Cardiac fibroblast (primary cell): Measurements from ENCODE around the gene OLFML2B.

Experiments
- DNase-seq, 2 donors: peaks; one replicate each; pipeline versions ENCODE4 v3.0.0 to v3.0.0-alpha.2; 2010; ENCODE audit warnings: low read depth in 2 of 2
- H3K4me3 ChIP-seq, 2 donors: replicated peaks in 1 of 2; 1 replicate in 1 of 2; 2 replicates in 1 of 2; pipeline ENCODE4 v1.5.1; 2011; ENCODE audit warnings: low read depth in 2 of 2, low read length in 2 of 2, mild to moderate bottlenecking in 2 of 2, moderate library complexity in 1 of 2
- TF ChIP-seq, protein P1 (sequence below): IDR thresholded peaks from one replicate; pipeline ENCODE4 v1.5.1; 2011; ENCODE audit warnings: low read depth, mild to moderate bottlenecking, low read length, inconsistent platforms

OLFML2B gene

DNA sequence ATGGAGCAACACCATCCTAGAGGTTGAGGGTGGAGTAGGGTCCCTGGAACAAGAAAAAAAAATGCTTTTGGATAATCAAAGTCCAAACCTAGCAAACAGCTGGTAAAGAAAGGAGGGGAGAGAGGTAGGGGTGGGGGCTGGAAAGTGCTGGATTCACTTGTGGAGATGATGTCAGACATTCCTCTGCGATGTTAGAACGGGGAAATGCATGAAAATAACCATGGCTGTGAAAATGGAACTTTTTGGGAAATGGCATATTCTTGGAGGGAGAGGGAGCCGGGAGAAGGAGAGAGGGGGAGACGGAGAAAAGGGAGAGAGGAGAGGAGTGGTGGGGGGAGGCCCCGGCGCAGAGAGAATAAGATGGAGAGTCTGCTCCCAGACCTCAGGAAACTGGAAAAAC is 53.6 kb downstream of the OLFML2B start:
- no peak overlapping the region for H3K4me3 ChIP-seq
- DNase-seq, result no peak
- TF ChIP-seq, protein P1, sequence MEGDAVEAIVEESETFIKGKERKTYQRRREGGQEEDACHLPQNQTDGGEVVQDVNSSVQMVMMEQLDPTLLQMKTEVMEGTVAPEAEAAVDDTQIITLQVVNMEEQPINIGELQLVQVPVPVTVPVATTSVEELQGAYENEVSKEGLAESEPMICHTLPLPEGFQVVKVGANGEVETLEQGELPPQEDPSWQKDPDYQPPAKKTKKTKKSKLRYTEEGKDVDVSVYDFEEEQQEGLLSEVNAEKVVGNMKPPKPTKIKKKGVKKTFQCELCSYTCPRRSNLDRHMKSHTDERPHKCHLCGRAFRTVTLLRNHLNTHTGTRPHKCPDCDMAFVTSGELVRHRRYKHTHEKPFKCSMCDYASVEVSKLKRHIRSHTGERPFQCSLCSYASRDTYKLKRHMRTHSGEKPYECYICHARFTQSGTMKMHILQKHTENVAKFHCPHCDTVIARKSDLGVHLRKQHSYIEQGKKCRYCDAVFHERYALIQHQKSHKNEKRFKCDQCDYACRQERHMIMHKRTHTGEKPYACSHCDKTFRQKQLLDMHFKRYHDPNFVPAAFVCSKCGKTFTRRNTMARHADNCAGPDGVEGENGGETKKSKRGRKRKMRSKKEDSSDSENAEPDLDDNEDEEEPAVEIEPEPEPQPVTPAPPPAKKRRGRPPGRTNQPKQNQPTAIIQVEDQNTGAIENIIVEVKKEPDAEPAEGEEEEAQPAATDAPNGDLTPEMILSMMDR, result no peak

DNA sequence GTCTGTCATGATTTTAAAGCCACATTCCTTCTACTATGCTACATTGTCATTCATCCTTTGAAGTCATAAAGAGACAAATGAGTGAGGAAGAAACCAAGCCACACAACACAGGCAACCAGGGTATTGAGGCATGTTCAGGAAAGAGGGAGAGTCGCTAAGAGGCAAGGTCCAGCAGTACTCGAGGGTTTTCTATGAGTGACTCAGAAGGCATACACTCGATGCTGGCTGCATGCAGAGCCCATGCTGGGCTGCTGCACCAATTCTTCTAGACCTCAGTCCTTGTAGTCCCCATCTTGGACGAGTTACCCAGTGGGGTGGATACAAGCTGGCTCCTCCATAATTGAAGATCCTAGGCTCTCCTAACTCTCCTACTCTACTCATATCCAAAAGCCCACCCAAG is 57.6 kb downstream of the OLFML2B start:
- no peak overlapping the region for H3K4me3 ChIP-seq
- TF ChIP-seq, protein P1, result no peak
- DNase-seq, result no peak

DNA sequence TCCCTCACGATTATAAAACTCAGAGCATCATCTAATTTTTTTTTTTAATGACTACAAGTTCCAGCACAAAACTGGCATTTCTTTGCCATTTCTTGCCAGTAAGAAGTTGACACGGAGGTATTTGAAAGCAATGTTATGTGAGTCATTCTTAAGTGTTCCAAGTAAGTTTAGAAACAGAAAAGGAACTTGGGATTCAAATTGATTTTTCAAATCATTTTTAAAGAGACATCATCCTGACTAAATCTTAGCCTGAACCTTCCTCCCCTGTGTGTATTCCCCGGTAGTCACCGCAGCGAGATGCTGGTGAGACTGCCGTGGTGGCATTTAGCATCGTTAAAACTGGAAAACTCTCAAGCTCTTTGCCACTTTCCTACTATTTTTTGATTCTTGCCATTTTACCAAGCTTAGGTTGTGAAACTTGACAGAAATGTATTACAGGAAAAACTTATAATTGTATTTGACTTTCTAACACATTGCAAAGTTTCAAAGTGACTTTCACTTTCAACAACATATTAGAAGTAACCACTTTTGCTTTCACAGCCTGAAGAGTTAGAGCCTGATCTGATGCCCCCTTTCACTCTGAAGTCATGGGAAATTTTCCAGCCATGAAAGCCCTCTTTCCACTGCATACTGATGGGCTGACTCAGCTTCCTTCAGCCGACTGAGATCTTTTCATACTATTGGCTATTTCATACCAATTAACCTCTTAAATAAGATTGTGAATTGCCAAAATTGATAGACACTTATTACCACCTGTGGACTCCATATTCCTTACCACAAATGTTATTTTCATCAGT is 61.4 kb downstream of the OLFML2B start:
- DNase-seq, result peak; percentile 82 to 89
- peak overlapping the region; percentile 27 to 49 for H3K4me3 ChIP-seq
- TF ChIP-seq, protein P1, result no peak

DNA sequence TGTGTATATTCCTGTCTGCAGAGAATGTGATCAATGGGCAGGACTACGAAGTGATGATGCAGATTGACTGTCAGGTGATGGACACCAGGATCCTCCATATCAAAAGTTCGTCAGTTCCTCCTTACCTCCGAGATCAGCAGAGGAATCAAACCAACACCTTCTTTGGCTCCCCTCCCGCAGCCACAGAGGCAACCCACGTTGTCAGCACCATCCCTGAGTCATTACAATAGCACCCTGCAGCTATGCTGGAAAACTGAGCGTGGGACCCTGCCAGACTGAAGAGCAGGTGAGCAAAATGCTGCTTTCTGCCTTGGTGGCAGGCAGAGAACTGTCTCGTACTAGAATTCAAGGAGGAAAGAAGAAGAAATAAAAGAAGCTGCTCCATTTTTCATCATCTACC is 65.2 kb downstream of the OLFML2B start:
- TF ChIP-seq, protein P1, result no peak
- DNase-seq, result no peak
- H3K4me3 ChIP-seq, result no peak overlapping the region

DNA sequence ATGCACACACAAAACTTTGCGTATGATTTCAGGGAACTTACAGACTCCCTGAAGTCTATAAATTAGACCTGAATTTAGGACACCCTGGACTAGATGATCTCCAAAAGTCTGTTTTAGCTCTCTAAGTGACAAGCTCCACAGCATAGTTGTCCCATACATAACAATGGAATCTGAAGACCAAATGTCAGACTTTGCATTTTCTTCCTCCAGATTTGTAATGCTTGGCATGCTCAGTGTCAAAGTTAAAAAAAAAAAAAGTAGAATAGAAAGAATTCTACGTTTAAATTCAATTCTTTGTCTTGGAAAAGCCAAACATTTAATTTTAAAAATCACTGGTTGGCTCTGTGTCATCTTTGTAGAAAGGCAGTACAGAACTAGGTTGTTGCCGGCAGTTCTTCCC is 66.7 kb downstream of the OLFML2B start:
- no peak for DNase-seq
- H3K4me3 ChIP-seq, result no peak overlapping the region
- TF ChIP-seq, protein P1, result no peak

DNA sequence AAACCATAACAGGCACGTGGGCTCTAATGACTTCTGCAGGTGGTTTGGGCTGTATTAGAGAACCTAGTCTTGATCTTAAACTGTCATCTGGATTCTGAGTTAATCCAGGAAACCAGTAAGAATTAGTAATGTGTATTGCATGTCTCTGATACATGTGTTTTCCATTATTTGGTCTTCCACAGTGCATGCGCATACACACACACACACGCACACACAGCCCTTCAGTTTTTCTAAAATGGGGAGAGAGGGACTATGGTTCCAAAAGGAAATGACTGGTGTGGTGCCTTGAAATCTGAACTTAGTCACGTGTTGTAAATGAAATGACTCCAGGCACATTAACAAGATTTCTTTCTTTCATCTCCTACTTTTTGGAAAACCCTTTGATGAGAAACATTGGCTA is 67.6 kb downstream of the OLFML2B start:
- TF ChIP-seq, protein P1, result no peak
- H3K4me3 ChIP-seq, result no peak overlapping the region
- peak; percentile 56 to 65 for DNase-seq

- TF ChIP-seq, protein P1, result no peak
- DNase-seq, result no peak
- no peak overlapping the region for H3K4me3 ChIP-seq
Measured at GRCh38 chr1:161955606-161956005, 68.1 kb downstream of the OLFML2B start.
